Natural killer cell (primary cell): Measurements from ENCODE around the gene ATAD2B. TPM values are rescaled to one million over a fixed set of nuclear protein-coding genes. Genes with fewer than 3 reads are reported as not detected.

Experiments
- ATAC-seq, 3 donors: fragments of 150-1000 bp in 2 of 3; fragments of 200-7000 bp in 1 of 3; cut with Tn5 transposase; 1 replicate in 1 of 3; 2 replicates in 2 of 3; pipeline ENCODE4 v1.10.0; 2021; ENCODE audit warnings: mild to moderate bottlenecking in 2 of 3, moderate library complexity in 2 of 3
- DNase-seq, 2 donors: peaks; one replicate each; pipeline versions ENCODE4 v3.0.0 to v3.0.0-alpha.2; 2013 to 2021; ENCODE audit warnings: mixed read lengths in 1 of 2
- H3K27ac ChIP-seq: one replicate; pipeline ENCODE4 v1.5.1; 2013; ENCODE audit warnings: mild to moderate bottlenecking, low read length
- H3K27me3 ChIP-seq: one replicate; pipeline ENCODE4 v1.6.1; 2013; ENCODE audit warnings: low read length; ENCODE audit not compliant: control insufficient read depth, insufficient read depth
- H3K36me3 ChIP-seq: one replicate; pipeline ENCODE4 v1.6.1; 2013; ENCODE audit warnings: low read length; ENCODE audit not compliant: control insufficient read depth, insufficient read depth
- H3K4me1 ChIP-seq: one replicate; pipeline ENCODE4 v1.6.1; 2013; ENCODE audit warnings: low read length; ENCODE audit not compliant: control insufficient read depth, insufficient read depth
- H3K4me3 ChIP-seq: one replicate; pipeline ENCODE4 v1.5.1; 2013; ENCODE audit warnings: low read length
- H3K9me3 ChIP-seq: one replicate; pipeline ENCODE4 v1.6.1; 2013; ENCODE audit warnings: low read length; ENCODE audit not compliant: control insufficient read depth, insufficient read depth
- H3K27ac Mint-ChIP-seq, 2 donors: one replicate each; pipeline ENCODE4 v1.8.0; 2022; ENCODE audit warnings: mild to moderate bottlenecking in 2 of 2, mixed read lengths in 2 of 2, moderate library complexity in 1 of 2
- H3K27me3 Mint-ChIP-seq, 2 donors: one replicate each; pipeline ENCODE4 v1.8.0; 2022; ENCODE audit warnings: low read depth in 2 of 2, mixed read lengths in 2 of 2
- H3K36me3 Mint-ChIP-seq: one replicate; pipeline ENCODE4 v1.8.0; 2022; ENCODE audit warnings: mixed read lengths
- H3K4me1 Mint-ChIP-seq, 2 donors: one replicate each; pipeline ENCODE4 v1.8.0; 2022; ENCODE audit warnings: mixed read lengths in 2 of 2
- H3K4me3 Mint-ChIP-seq: one replicate; pipeline ENCODE4 v1.8.0; 2022; ENCODE audit warnings: mild to moderate bottlenecking, moderate library complexity, mixed read lengths
- H3K9me3 Mint-ChIP-seq, 2 donors: one replicate each; pipeline ENCODE4 v1.8.0; 2022; ENCODE audit warnings: mixed read lengths in 2 of 2
- WGBS: methylation state at CpG from one replicate; pipeline ENCODE4 v1.1.7; 2013; ENCODE audit warnings: missing lambda C conversion rate; ENCODE audit not compliant: insufficient coverage; 5-methylcytosine and 5-hydroxymethylcytosine counted together
- intact Hi-C: fragments of 100-400 bp; cut with micrococcal nuclease; formaldehyde crosslinking; loops from one replicate; pipeline ENCODE4 v1.14.2; 2022
- total RNA-seq, 4 donors: library from RNA; stranded (reverse); fragments of 120-200 nt in 1 of 4; gene quantifications; one replicate each; pipeline versions ENCODE4 v1.2.3 to v1.2.4, GENCODE V29; 2013 to 2022
- TF ChIP-seq, protein P1 (sequence below): fragments of 200-600 bp; IDR thresholded peaks from one replicate; pipeline ENCODE4 v1.8.0; 2022; ENCODE audit warnings: antibody characterized with exemption

Gene ATAD2B
- total RNA-seq, 3 donors from 2014 or later (not counting 1 experiment from before 2014, with no cell fraction given): 71.5 to 85.7 (median 84.0) TPM

DNA sequence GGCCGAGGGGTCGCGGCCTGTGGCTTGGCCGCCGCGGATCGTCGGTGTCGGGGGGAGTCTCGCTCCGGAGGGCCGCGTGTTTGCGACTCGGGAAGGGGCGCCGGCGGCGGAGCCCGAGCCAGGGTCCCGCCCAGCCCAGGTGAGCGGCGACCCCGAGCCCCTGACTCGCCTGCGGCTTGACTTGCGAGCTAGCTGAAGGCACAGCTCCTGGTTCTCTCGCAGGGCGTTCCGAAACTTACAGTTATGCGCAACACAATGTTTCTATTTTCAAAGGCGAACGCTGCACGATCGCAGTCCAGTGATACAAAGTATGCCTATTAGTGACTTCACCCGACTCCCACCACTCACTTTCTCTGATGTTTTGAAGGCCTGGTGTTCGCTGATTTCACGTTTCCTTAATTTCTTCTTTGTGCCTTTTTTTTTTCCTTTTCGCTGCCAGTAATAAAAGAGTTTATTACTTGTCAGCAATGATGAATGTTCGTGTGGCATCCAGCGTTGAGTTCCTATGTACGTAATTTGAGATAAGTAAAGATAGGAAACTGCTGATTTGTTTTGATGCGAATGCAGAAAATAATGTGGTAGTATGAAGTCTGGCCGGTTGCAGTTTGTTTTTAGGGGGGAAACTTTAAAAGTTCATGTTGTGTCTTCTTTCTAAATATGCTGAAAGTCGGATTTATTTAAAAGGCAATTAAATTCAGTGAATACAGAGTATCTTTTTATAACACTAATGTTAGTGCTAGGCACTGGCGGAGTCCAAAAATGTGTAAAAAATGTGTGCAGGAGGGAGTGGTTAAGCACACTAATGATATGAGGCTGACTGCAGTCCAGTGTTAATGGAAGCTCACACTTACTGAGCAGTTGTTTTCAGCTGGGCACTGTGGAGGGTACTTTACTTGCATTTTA is 14.0 kb upstream of the ATAD2B start:
- WGBS: 2% methylated on average over 46 of the region's 46 CpGs
- H3K9me3 ChIP-seq: no peaks in the 10 kb centered on the region
- peak; percentile 33 to 52 (median 49) for ATAC-seq
- H3K9me3 Mint-ChIP-seq: no peaks in the 10 kb centered on the region
- TF ChIP-seq, protein P1, sequence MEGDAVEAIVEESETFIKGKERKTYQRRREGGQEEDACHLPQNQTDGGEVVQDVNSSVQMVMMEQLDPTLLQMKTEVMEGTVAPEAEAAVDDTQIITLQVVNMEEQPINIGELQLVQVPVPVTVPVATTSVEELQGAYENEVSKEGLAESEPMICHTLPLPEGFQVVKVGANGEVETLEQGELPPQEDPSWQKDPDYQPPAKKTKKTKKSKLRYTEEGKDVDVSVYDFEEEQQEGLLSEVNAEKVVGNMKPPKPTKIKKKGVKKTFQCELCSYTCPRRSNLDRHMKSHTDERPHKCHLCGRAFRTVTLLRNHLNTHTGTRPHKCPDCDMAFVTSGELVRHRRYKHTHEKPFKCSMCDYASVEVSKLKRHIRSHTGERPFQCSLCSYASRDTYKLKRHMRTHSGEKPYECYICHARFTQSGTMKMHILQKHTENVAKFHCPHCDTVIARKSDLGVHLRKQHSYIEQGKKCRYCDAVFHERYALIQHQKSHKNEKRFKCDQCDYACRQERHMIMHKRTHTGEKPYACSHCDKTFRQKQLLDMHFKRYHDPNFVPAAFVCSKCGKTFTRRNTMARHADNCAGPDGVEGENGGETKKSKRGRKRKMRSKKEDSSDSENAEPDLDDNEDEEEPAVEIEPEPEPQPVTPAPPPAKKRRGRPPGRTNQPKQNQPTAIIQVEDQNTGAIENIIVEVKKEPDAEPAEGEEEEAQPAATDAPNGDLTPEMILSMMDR: no peak
- peak overlapping the region; percentile 86 for H3K4me3 Mint-ChIP-seq
- peak in 1 of 2 donors; percentile 65 for DNase-seq
- H3K36me3 Mint-ChIP-seq: no peaks in the 10 kb centered on the region
- H3K27ac ChIP-seq: peak overlapping the region; percentile 63
- H3K36me3 ChIP-seq: no peaks in the 10 kb centered on the region
- H3K4me1 Mint-ChIP-seq: peaks cover 20 to 27% of the 10 kb centered on the region in 2 donors
- H3K4me1 ChIP-seq: peaks cover 8% of the 10 kb centered on the region
- peaks cover 2% of the 10 kb centered on the region for H3K27me3 ChIP-seq
- intact Hi-C loops: loop anchor here (1.0 kb wide), 2 partner anchors 14 to 106 kb away; partner anchors contain the start of genes ATAD2B and WDCP
- H3K27ac Mint-ChIP-seq: peak overlapping the region; percentile 39 to 85
- peaks cover 0 to 9% of the 10 kb centered on the region in 2 donors for H3K27me3 Mint-ChIP-seq
- H3K4me3 ChIP-seq: peak overlapping the region; percentile 66

GRCh38 chr2:23939987-23940717 is 13.2 kb upstream of the ATAD2B start, which contains the start of gene UBXN2A:
TSS of gene UBXN2A (plus strand) at chr2:23940463. CDS start at chr2:23958315, 17,852 bp downstream.
- TF ChIP-seq, protein P1: no peak

DNA sequence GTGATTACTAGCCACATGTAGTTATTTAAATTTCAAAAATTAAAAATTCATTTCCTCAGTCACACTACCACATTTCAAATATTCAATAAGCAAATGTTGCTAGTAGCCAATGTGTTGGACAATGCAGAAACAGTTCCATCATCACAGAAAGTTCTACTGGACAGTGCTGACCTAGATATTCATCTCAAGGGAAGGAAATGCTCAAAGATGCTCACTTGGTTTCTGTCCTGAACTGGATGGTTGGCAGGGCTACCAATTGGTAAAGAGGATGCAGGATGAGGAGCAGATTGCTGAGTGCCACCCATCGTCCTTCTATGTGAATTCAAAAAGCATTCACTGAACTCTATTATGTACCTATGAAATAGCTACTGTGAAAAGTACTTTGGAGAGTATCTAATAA is 7.3 kb upstream of the ATAD2B start:
- H3K36me3 ChIP-seq: no peaks in the 10 kb centered on the region
- no peak overlapping the region for H3K27ac ChIP-seq
- H3K27me3 ChIP-seq: peaks cover 2% of the 10 kb centered on the region
- Mint-ChIP-seq H3K27me3 (peaks cover 0 to 7% of the 10 kb centered on the region in 2 donors), H3K9me3 (no peaks in the 10 kb centered on the region), H3K36me3 (no peaks in the 10 kb centered on the region), H3K27ac (no peak overlapping the region), H3K4me1 (peaks cover 5 to 7% of the 10 kb centered on the region in 2 donors), H3K4me3 (no peak overlapping the region)
- no peaks in the 10 kb centered on the region for H3K9me3 ChIP-seq
- ATAC-seq (no peak), DNase-seq (no peak)
- H3K4me3 ChIP-seq: no peak overlapping the region
- no CpG with 5 or more reads among the region's 1 CpG for WGBS
- TF ChIP-seq, protein P1: no peak
- peaks cover 2% of the 10 kb centered on the region for H3K4me1 ChIP-seq
- intact Hi-C loops: no loop called here

More at GRCh38 chr2:23939987-23940717, 13.2 kb upstream of the ATAD2B start, which contains the start of gene UBXN2A:
- ATAC-seq (peak; percentile 89 to 95 (median 91)), DNase-seq (peak; percentile 83 to 92)
- no peaks in the 10 kb centered on the region for H3K36me3 ChIP-seq
- H3K4me3 Mint-ChIP-seq: peak within 1 kb of the TSS; percentile 97
- intact Hi-C loops: loop anchor here (1.0 kb wide), 2 partner anchors 13 to 107 kb away; partner anchors contain the start of genes ATAD2B and WDCP
- H3K27me3 ChIP-seq: peaks cover 2% of the 10 kb centered on the region
- H3K27ac ChIP-seq: peak within 1 kb of the TSS; percentile 63
- peaks cover 8% of the 10 kb centered on the region for H3K4me1 ChIP-seq
- no peaks in the 10 kb centered on the region for H3K36me3 Mint-ChIP-seq
- peaks cover 0 to 9% of the 10 kb centered on the region in 2 donors for H3K27me3 Mint-ChIP-seq
- H3K9me3 Mint-ChIP-seq: no peaks in the 10 kb centered on the region
- WGBS: under 1% methylated on average over 77 of the region's 77 CpGs
- H3K4me1 Mint-ChIP-seq: peaks cover 20 to 27% of the 10 kb centered on the region in 2 donors
- no peaks in the 10 kb centered on the region for H3K9me3 ChIP-seq
- H3K4me3 ChIP-seq: peak within 1 kb of the TSS; percentile 66
- H3K27ac Mint-ChIP-seq: peak within 1 kb of the TSS; percentile 85 to 88
